Vagina (tissue), 2 donors: Measurements from ENCODE around the gene SLC39A2.

Experiments
- POLR2A ChIP-seq, 2 donors: fragments of 450-650 bp; IDR thresholded peaks; one replicate each; pipeline ENCODE4 v1.6.1; 2017; ENCODE audit warnings: antibody characterized with exemption in 2 of 2, mild to moderate bottlenecking in 2 of 2, moderate library complexity in 2 of 2
- POLR2AphosphoS5 ChIP-seq, 2 donors: sonication (generic); formaldehyde crosslinking; IDR thresholded peaks; one replicate each; pipeline ENCODE4 v1.9.0; 2017; ENCODE audit warnings: antibody characterized with exemption in 2 of 2, mild to moderate bottlenecking in 2 of 2, low read depth in 1 of 2; ENCODE audit not compliant: insufficient read depth in 1 of 2
- TF ChIP-seq, protein P1 (sequence below), 3 experiments: fragments of 450-650 bp in 2 of 3; fragments of 200-600 bp in 1 of 3; sonication (generic) in 1 of 3; IDR thresholded peaks; one replicate each; pipeline ENCODE4 v1.5.1; 2017 to 2019; ENCODE audit warnings: antibody characterized with exemption in 3 of 3, mild to moderate bottlenecking in 2 of 3, moderate library complexity in 2 of 3

DNA sequence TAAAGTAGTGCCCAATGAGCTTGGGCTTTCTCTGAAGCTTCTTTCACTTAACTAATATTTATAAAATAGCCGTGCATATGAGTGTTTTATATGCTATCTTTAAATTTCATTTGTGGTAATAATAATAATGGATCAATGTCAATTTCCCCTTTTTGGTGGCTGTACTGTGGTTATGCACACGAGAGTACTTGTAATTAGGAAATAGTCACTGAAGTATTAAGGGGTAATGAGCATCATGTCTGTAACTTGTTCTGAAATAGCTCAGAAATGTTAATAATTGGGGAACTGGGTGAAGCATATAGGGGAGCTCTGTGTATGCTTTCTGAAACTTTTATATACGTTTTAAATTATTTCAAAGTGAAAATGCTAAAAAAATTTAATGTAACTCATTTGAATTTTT is 51.5 kb downstream of the SLC39A2 start:
- TF ChIP-seq, protein P1, sequence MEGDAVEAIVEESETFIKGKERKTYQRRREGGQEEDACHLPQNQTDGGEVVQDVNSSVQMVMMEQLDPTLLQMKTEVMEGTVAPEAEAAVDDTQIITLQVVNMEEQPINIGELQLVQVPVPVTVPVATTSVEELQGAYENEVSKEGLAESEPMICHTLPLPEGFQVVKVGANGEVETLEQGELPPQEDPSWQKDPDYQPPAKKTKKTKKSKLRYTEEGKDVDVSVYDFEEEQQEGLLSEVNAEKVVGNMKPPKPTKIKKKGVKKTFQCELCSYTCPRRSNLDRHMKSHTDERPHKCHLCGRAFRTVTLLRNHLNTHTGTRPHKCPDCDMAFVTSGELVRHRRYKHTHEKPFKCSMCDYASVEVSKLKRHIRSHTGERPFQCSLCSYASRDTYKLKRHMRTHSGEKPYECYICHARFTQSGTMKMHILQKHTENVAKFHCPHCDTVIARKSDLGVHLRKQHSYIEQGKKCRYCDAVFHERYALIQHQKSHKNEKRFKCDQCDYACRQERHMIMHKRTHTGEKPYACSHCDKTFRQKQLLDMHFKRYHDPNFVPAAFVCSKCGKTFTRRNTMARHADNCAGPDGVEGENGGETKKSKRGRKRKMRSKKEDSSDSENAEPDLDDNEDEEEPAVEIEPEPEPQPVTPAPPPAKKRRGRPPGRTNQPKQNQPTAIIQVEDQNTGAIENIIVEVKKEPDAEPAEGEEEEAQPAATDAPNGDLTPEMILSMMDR (IDR thresholded peaks at IDR 0.05): no peak
- TF ChIP-seq POLR2A (IDR thresholded peaks at IDR 0.05) (no peak), POLR2AphosphoS5 (IDR thresholded peaks at IDR 0.05; ENCODE audit: insufficient read depth in 1 of 2, low read depth in 1 of 2) (no peak)
